PC-3 (cell line): ENCODE results near the gene ASCL5.

Experiments
- CTCF ChIP-seq: fragments of 300-600 bp; sonication (generic); conservative IDR thresholded peaks from 2 replicates; pipeline ENCODE4 v1.5.1; 2017; ENCODE audit warnings: antibody characterized with exemption, low read depth, mild to moderate bottlenecking, low read length
- EZH2 ChIP-seq: fragments of 300-600 bp; sonication (generic); IDR thresholded peaks from one replicate; pipeline ENCODE4 v1.6.1; 2017; ENCODE audit warnings: antibody characterized with exemption, mild to moderate bottlenecking, low read length; ENCODE audit not compliant: unreplicated experiment

GRCh38 chr1:201072922-201073321 is 54.1 kb downstream of the ASCL5 start:
- no peak for TF ChIP-seq EZH2
- no peak for TF ChIP-seq CTCF
